LNCAP (cell line): ENCODE results near the gene SLC9A9.

Experiments used
- TF ChIP-seq, protein P1 (sequence below): fragments of 450-650 bp; IDR thresholded peaks from 2 replicates; pipeline ENCODE4 v1.5.1; 2017; ENCODE audit warnings: mild to moderate bottlenecking

The SLC9A9 gene

DNA sequence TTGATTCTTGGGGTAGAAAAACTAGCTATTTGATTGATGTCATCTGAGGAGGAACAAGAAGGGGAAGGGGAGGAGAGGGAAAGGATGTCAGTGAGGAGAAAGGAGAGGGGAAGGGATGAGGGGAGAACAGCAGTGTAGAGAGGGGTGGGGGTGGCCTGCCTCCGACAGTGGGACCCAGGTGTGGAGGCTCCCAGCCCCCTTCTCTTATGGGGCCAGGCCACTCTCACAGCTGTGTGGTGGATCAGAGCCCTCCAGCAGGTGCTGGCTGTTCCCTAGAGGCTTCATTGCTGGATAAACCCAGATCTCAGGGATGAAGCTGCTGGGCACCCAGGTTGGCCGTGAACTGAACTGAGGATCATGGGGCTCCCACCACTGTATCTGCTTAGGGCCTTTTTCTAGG is 464.2 kb downstream of the SLC9A9 start:
- TF ChIP-seq, protein P1, sequence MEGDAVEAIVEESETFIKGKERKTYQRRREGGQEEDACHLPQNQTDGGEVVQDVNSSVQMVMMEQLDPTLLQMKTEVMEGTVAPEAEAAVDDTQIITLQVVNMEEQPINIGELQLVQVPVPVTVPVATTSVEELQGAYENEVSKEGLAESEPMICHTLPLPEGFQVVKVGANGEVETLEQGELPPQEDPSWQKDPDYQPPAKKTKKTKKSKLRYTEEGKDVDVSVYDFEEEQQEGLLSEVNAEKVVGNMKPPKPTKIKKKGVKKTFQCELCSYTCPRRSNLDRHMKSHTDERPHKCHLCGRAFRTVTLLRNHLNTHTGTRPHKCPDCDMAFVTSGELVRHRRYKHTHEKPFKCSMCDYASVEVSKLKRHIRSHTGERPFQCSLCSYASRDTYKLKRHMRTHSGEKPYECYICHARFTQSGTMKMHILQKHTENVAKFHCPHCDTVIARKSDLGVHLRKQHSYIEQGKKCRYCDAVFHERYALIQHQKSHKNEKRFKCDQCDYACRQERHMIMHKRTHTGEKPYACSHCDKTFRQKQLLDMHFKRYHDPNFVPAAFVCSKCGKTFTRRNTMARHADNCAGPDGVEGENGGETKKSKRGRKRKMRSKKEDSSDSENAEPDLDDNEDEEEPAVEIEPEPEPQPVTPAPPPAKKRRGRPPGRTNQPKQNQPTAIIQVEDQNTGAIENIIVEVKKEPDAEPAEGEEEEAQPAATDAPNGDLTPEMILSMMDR, result no peak

DNA sequence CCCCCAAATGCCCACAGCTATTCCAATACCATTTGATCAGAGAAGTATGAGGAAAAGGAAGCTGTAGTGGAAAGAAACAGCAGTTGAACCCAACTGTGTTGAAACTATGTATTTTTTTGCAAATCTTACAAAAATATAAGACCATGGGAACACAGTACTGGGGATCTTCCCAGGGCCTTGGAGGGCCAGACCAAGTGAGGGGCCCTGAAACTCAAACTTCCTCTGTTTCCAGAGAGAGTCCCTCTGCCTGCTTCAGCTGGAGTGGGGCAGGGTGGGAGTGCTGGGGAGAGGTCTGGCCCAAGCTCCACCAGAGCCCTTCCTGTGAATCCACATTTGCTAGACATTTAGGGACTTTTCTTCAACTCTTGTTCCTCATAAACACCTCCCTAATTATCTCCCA is 464.8 kb downstream of the SLC9A9 start:
- TF ChIP-seq, protein P1, result no peak

DNA sequence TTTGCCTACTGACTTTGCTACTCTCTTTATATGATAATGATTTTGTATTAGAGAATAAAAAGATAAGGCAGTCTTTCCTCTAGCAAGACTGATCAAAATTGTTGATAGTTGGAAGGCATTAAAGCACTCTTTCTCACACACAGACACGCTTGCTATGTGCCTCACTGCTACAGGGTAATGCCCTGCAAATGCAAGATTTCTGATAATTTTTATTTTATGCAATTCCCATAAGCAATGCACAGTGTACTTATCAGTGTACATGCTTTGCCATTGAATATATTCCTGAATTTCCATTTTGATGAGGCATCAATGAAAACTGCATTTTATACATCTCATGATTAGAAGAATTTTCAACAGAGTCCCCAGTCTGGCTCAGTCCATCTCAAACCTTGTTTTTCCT is 465.5 kb downstream of the SLC9A9 start:
- TF ChIP-seq, protein P1, result no peak

DNA sequence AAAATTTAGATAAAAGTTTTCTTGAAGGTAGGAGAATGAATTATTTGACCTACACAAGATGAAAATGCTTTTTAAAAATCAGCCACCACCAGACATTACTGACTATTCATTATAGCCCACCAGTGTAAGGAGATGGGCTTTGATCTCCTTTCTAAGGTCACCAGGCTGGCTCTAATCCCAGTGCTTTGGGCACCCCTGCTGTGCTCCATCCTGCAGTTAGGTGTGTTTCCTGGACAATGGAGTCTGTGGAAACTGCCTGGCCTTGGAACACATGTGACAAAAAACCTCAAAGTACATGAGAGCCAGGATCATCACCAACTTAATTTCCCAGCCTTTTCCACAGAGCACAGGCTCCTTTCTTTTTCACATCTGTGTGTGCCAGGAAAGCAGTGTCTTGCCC is 467.8 kb downstream of the SLC9A9 start:
- TF ChIP-seq, protein P1, result no peak

DNA sequence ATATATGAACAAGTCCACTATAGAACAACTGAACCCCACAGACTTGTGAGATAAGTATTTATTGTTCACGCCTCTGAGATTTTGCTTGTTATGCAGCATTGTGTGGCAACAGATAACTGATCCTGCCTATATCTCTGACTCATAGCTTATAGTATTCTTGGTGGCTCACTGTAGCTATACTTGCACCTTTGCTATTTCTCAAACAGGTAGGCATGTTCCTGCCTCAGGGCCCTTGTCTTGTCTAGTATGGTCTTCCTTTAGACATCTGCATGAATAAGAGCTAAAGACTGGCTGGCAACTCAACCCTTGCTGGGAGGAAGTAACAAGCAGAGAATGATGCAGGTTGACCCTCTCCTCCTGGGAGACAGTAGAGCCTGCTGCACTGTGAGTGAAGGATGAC is 472.6 kb downstream of the SLC9A9 start:
- TF ChIP-seq, protein P1, result no peak

DNA sequence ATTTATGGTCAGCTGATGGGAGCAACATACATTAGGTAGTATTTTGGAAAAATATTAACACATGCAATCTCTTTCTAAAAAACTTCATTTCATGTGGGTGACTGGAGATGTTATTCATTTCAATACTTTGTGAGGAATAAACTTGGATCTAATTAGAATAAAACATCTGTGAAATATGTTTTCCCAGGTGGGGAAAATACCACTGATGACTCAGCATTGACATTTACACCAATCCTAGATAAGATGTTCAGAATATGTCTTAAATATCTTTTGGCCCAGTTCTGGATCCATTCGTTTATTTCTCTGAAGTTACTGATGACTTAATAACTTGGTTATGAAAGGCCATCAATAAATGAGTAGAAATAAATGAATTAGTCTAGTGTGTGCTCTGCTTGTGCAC is 481.1 kb downstream of the SLC9A9 start:
- TF ChIP-seq, protein P1, result no peak

- TF ChIP-seq, protein P1, result no peak
These were observed 481.6 kb downstream of the SLC9A9 start for GRCh38 chr3:143366672-143367071.

DNA sequence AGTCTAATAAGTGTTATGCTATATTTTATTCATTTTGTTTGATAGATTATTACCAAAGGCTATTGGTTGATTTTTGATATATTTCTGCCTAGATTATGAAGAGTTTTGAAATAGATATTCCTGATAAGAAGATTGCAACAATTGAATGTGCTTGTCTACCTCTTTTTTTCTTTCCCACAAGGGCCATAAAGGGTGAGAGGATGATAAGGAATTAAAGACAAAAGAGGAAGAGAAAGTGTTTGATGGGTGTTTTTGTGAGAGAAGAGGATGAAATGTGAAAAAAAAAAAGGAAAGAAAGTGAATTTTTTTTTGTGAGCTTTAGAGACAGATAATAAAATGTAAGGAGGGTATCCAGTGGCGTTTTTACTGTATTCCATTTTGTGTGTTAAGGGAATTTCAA is 484.3 kb downstream of the SLC9A9 start:
- TF ChIP-seq, protein P1, result no peak
